ENCODE measurements around the gene SUPT5H. TPM values are rescaled to one million over a fixed set of nuclear protein-coding genes. Genes with fewer than 3 reads are reported as not detected.
A peak's percentile ranks its signal among the peaks of the same experiment; 100 is the strongest.

Gene SUPT5H
- total RNA-seq, result 55.4 and 114 TPM in 2 replicates

DNA sequence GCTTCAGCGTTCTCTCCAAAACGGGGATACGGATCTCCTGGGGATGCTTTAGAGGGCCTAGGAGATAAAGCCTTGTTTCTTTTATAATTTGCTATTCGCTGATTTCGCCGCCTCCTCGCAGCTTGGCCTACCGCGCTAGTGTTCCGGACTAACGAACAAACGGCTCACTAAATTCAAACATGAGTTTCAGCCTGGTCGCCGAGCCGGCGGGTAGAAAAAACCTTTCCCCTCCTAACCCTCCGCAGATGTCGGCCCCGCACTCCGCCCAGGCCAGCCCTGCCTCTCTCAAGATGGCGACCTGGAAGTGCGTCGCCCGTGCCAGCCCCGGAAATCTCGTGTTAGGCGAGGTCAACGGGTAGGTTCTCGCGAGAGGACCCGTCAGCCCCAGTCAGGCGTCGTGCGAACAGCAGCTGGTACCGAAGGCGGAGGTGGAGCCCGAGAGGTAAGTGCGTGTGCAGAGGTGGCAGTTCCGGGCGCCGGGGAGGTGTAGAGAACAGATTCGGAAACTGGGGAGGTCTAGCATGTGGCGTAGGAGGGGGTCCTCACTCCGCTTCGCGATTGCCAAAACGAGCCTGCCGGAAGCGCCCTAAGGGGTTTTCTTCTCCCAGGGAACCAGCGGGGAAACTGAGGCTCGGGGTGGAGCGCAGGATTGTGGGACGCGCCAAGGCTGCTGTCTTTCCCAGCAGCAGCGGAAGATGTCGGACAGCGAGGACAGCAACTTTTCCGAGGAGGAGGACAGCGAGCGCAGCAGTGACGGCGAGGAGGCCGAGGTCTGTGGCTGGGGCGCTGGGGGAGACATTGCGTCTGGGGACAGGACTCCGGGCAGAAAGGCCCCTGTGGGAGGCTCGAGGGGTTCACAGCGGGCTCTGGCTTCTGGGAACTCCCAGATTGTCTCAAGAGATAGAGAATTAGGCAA lies at the start of gene SUPT5H:
Gene SUPT5H (plus strand): TSS at position 387 of the 916 bp plus-strand sequence. CDS start 309 bp downstream, at position 696.
- DNase-seq (ENCODE audit: low read depth), result peak; percentile 95

GRCh38 chr19:39397360-39398296 lies 47.8 kb upstream of the SUPT5H start:
- DNase-seq (ENCODE audit: low read depth), result peak; percentile 59

GRCh38 chr19:39398297-39398864 lies 47.0 kb upstream of the SUPT5H start:
- peak; percentile 68 for DNase-seq (ENCODE audit: low read depth)

DNA sequence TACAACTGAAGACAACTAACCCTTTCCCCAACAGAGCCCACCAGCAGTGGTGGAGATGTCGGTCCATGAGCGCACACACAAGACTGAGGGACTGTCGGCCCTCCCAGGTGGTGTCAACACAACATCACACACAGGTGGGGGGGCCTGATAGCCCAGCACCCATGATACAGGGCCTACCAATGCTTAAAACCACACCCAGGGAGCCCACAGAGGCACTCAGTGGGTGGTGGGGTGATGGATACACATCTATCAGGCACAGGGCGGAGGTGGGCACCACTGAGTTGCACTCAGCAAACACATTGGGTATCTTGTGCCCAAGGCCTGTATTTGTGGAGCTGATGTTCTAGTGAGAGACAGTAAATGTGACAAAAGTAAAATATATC lies 45.7 kb upstream of the SUPT5H start:
- no peak for DNase-seq (ENCODE audit: low read depth)

DNA sequence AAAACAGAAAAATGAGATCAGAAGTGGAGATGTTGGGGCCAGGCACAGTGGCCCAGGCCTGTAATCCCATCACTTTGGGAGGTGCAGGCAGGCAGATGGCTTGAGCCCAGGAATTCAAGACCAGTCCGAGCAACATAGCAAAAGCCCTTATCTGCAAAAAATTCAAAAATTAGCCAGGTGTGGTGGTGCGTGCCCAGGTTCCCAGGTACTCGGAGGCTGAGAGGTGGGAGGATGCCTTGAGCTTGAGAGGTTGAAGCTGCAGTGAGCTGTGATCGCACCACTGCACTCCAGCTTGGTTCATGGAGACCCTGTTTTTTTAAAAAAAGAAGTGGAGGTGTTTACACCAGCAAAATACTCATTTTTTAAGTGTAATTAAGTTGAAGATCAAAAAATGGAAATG lies 45.3 kb upstream of the SUPT5H start:
- no peak for DNase-seq (ENCODE audit: low read depth)

DNA sequence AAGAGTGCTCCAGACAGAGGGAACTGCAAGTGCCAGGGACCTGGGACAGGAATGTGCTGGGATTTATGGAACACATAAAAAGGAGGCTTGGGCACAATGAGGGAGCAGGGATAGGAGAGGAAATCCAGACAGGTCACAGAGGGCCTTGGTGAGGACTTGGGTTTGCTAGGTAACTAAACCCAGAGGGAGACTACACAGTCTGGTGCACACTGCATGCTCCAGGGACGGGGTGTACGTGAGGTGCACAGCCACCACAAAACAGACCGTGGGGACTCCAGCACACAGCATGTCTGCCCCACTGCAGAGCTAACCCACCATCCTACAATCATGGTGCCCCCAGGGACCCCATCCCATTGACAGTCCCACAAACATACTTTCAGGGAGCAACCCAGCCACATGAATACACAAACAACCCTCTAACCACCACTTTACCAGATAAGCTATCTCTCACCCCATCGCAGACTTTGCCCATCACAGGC lies 44.3 kb upstream of the SUPT5H start:
- DNase-seq (ENCODE audit: low read depth), result no peak

DNA sequence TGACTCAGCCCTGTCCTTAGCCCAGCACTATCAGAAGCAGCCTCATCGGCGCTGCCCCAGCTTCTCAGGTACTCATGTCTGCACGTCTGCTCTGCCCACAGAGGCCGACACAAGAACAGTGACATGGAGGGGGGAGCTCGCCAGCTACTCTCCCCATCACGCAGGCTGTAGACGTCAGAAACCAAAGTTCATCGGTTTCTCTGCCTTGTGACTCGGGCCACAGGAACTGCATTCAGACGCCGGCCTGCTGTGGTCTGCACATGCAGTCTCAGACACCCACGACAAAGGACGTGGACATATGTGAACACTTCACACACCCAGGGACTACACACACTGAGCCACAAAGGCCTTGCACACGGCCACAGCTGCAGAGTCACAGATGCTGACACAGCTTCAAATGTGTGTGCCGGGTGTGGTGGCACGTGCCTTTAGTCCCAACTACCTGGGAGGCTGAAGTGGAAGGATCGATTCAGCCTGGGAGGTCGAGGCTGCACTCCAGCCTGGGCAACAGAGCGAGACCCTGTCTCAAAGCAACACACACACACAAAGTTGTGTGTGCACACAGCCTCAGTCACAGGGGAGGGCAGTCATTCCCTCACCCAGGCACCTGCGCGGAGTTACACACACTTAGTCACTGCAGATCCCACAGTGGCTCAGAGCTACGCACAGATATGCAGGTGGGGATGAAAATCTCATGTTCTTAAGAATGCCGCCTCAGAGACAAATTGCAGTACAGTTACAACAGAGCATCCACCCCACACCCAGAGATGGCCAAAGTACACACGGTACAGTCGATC lies 43.6 kb upstream of the SUPT5H start:
- DNase-seq (ENCODE audit: low read depth), result peak; percentile 90

GRCh38 chr19:39402346-39403300 lies 42.8 kb upstream of the SUPT5H start:
- DNase-seq (ENCODE audit: low read depth), result peak; percentile 80

GRCh38 chr19:39403331-39404312 lies 41.8 kb upstream of the SUPT5H start:
- DNase-seq (ENCODE audit: low read depth), result peak; percentile 96

DNA sequence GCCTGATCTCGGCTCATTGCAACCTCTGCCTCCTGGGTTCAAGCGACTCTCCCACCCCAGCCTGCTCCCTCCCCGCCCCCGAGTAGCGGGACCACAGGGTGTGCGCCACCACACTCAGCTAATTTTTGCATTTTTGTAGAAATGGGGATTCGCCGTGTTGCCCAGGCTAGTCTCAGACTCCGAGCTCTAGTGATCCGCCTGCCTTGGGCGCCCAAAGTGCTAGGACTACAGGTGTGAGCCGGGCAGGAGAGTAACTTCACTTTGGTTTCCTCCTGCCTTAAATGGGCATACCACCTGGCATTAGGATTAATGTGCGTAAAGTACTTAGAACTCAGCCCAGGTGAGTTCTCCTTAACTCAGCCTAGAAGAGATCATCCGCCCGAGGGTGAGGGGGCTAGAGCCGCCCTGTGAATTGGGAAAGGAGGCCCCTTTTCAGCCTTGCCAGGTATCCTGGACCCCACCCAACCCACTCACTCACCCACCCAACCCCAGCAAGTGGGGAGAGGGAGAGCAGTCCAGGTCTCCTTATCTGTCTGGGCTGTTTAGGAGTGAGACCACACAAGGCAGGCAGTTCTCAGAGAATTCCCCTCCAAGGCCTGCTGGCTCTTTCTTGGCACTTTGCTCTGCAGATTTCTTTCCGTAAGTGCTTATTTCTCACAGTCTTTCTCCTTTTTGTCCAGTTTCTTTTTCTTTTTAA lies 40.0 kb upstream of the SUPT5H start:
- DNase-seq (ENCODE audit: low read depth), result no peak

DNA sequence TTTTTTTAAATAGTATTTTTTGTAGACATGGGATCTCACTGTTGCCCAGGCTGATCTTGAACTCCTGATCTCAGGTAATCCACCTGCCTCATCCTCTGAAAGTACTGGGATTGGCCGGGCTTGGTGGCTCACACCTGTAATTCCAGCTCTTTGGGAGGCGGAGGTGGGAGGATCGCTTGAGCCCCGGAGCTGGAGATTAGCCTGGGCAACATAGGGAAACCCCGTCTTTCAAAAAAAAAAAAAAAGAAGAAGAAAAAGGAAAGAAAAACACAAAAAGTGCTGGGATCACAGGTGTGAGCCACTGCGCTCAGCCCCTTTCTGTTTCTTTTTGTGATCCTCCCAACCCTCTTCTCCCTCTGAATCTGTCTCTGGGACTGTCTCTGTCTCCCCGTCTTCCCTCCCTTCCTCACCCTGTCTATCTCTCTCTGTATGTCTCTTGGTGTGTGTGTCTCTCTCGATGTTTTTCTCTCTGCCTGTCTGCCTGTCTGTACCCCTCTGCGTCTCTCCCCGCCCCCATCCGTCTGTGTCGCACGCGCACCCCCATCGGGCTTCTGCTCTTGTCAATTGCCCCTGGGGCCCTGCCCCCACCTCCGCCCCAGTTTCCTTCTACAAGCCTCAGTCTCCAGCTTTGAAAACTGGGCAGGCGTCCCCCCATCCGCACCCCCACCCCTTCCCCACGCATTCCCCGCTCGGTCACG lies 39.3 kb upstream of the SUPT5H start:
- no peak for DNase-seq (ENCODE audit: low read depth)

DNA sequence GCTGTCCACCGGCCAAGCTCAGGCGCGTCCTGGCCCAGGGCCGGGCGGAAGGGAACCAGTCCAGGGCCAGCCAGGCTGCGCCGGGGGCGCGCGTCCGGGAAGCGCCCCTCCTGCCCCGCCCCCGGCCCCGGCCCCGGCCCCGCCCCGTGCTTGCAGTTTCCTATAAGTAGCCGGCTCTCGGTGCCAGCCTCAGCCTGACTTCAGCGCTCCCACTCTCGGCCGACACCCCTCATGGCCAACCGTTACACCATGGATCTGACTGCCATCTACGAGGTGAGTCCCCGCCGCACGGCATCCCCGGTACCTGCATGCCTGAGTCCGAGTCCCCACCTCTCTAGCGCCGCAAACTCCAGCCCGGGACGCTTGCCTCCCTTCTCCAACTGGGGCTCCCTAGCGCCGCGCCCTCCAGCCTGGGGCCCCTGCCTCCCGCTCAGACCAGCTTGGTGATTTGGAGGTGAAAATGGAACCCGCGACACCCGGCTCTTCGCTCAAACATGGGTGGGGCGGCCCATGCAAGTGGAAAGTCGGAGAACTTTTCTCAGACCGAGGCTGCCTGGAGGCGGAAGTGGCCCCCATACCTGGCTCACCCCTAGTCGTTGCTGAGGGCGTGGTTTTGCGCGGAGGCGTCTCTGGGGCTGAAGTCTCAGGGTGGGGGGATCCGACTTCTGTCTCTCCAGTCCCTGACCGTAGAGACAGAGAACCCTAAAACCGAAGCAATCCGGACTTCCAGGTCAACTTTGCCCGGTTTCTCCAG lies 38.5 kb upstream of the SUPT5H start, which contains the start of gene ZFP36:
Gene ZFP36 (plus strand): TSS at position 192 of the 754 bp plus-strand sequence. CDS start 58 bp downstream, at position 250.
- peak; percentile 55 for DNase-seq (ENCODE audit: low read depth)

DNA sequence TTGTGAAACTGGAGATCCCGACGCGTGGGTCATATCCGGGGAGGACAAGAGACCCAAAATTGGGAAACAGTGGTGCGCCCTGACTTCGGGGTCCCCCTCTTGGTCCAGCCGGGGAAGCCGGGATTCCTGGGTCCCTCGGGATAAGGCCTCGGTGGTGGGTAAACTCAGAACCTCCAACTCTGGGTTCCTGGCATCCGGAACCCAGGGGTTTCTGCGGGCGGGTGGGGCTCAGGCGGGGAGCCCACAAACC lies 38.0 kb upstream of the SUPT5H start:
- DNase-seq (ENCODE audit: low read depth), result no peak

- no peak for DNase-seq (ENCODE audit: low read depth)
Measured at GRCh38 chr19:39407660-39408391, 37.6 kb upstream of the SUPT5H start.

- peak; percentile 43 for DNase-seq (ENCODE audit: low read depth)
Measured at GRCh38 chr19:39408392-39409207, 36.8 kb upstream of the SUPT5H start.

Measured in renal cortical epithelial cell (primary cell).